Measurements from ENCODE around the gene CCL16.

The CCL16 gene

DNA sequence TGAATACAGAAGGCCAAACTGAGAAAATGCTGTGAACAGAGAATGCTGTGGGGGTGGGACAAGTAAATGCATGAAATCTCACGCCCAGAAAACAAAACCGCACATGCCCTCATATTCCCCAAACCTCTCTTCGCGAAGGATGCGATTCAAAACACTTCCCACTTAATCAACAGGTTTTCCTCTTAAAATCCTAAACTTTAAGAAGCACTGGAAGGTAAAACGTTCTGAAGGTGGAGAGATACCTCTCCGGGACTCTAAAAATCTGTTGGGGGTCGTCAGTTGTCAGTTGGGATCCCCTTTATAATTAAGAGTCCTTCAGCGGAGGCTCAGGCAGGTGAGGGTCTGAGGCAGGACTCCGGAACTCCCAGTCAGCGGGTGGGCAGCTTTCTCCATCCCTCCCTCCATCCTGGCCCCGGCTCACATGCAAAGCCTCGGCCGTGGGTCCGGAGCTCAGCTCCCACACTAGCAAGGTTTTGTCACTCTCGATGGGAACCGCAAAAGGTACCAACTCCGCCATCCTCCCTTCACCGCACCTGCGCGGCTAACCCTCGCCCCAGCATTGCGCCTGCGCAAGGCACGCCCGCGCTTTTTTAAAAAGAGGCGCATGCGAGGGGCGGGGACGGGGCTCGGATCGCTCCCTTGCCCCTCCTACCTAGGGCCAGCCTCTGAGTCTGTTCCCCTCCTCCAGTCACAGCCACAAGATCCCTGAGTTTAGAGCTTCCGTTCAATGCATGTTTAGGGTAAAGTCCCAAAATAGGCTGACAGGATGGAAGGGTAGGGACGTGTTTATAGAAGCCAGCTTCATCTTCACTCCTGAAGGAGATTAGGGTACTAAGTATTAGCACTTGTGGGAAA is 50.9 kb downstream of the CCL16 start, which contains the start of gene RDM1:
TSS of gene RDM1 (minus strand) at position 563 of the 855 bp plus-strand sequence. CDS start at position 517, 46 bp downstream.
- DNase-seq (ENCODE audit: low spot score), result no peak
- peak within 1 kb of the TSS; percentile 65 for H3K4me3 ChIP-seq
- TF ChIP-seq, protein P1, sequence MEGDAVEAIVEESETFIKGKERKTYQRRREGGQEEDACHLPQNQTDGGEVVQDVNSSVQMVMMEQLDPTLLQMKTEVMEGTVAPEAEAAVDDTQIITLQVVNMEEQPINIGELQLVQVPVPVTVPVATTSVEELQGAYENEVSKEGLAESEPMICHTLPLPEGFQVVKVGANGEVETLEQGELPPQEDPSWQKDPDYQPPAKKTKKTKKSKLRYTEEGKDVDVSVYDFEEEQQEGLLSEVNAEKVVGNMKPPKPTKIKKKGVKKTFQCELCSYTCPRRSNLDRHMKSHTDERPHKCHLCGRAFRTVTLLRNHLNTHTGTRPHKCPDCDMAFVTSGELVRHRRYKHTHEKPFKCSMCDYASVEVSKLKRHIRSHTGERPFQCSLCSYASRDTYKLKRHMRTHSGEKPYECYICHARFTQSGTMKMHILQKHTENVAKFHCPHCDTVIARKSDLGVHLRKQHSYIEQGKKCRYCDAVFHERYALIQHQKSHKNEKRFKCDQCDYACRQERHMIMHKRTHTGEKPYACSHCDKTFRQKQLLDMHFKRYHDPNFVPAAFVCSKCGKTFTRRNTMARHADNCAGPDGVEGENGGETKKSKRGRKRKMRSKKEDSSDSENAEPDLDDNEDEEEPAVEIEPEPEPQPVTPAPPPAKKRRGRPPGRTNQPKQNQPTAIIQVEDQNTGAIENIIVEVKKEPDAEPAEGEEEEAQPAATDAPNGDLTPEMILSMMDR (IDR thresholded peaks at IDR 0.05), result no peak

DNA sequence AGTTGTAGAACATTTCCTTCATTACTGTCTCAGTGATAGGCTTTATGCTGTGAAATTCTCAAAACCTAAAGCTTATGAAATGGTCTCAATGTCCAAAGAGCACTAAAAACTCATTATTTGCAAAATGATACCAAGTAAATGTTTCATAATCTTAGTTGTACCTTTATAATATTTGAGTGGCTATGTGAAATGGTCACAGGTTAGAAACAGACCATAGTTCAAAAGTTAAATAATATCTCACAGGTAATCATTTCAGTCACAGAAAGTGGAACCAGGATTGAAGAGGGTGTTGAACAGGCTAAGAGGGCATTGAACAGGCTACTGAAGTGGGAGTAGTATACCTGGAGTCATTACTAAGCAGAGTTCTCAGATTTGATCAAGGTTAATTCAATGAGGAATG is 53.6 kb downstream of the CCL16 start:
- DNase-seq (ENCODE audit: low spot score), result no peak
- TF ChIP-seq, protein P1 (IDR thresholded peaks at IDR 0.05), result no peak
- no peak overlapping the region for H3K27ac ChIP-seq
- no peak overlapping the region for H3K4me3 ChIP-seq

More for the DNA sequence above, 50.9 kb downstream of the CCL16 start, which contains the start of gene RDM1:
- H3K27ac ChIP-seq, result peak within 1 kb of the TSS in 1 of 2 donors; percentile 62
